Mesodermal cell (in vitro differentiated cells): ENCODE data around the gene HSD17B11.
"Not testable (repeated sequence)": the region's sequence is repeated elsewhere in the genome, so short reads cannot be mapped to it uniquely, and the experiment has no call there.

Experiments
- H3K27ac ChIP-seq: 2 replicates; pipeline ENCODE4 v1.7.0; 2013; ENCODE audit warnings: mild to moderate bottlenecking, low read depth, low read length, moderate library complexity; ENCODE audit not compliant: severe bottlenecking
- H3K36me3 ChIP-seq: 2 replicates; pipeline ENCODE4 v1.7.1; 2013; ENCODE audit warnings: mild to moderate bottlenecking, low read length, moderate library complexity; ENCODE audit not compliant: control insufficient read depth, insufficient read depth
- H3K4me1 ChIP-seq: one replicate; pipeline ENCODE4 v1.7.1; 2013; ENCODE audit warnings: mild to moderate bottlenecking, low read length; ENCODE audit not compliant: insufficient read depth, control insufficient read depth, poor library complexity, severe bottlenecking
- H3K4me3 ChIP-seq: 2 replicates; pipeline ENCODE4 v1.7.0; 2013; ENCODE audit warnings: low read length, control low read depth, mild to moderate bottlenecking; ENCODE audit not compliant: insufficient read depth, poor library complexity, severe bottlenecking; ENCODE audit errors: extremely low read depth
- H3K9me3 ChIP-seq: 2 replicates; pipeline ENCODE4 v1.7.1; 2013; ENCODE audit warnings: mild to moderate bottlenecking, low read length, moderate library complexity; ENCODE audit not compliant: control insufficient read depth
- WGBS, 2 experiments: methylation state at CpG; one replicate each; pipeline ENCODE4 v1.1.5; 2013; ENCODE audit warnings: missing lambda C conversion rate in 2 of 2; ENCODE audit not compliant: insufficient coverage in 2 of 2; 5-methylcytosine and 5-hydroxymethylcytosine counted together

The HSD17B11 gene

DNA sequence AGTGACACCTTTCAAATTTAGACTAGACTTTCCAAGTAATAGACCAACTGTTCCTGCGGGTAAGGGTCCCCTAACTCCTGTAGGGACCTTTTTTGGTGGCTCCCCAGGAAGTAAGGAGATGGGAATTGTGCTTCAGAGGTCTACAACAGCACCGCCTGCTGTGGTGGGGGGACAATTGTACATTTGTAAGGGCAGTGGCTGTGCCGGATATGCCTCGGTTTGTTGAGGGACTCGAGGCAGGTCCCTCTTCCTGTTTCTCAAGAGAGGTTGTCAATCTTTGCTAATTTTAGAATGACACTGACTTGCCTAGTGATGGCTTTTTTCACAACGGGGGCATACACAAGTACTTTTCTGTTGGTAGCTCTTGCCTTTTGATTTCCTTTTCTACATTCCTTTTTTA is 15.5 kb upstream of the HSD17B11 start:
- no peak overlapping the region for H3K27ac ChIP-seq
- 89 to 97% methylated on average over 4 to 6 of the region's 6 CpGs for WGBS, 2 experiments
- H3K4me3 ChIP-seq, result no peak overlapping the region
- no peaks in the 10 kb centered on the region for H3K36me3 ChIP-seq
- H3K9me3 ChIP-seq, result peaks cover 26% of the 10 kb centered on the region
- peaks cover 18% of the 10 kb centered on the region for H3K4me1 ChIP-seq

- Histone ChIP-seq H3K9me3 (peaks cover 26% of the 10 kb centered on the region), H3K36me3 (no peaks in the 10 kb centered on the region), H3K4me3 (no peak overlapping the region), H3K4me1 (peaks cover 15% of the 10 kb centered on the region), H3K27ac (no peak overlapping the region)
- 79 to 93% methylated on average over 2 to 4 of the region's 5 CpGs for WGBS, 2 experiments
Measured at GRCh38 chr4:87405211-87405820, 14.3 kb upstream of the HSD17B11 start.

GRCh38 chr4:87403732-87404131 is 12.7 kb upstream of the HSD17B11 start:
- not testable (repeated sequence) for H3K36me3 ChIP-seq, H3K4me3 ChIP-seq, H3K4me1 ChIP-seq, H3K27ac ChIP-seq
- WGBS, 2 experiments, result no CpG with 5 or more reads among the region's 1 CpG
- peaks cover 22% of the 10 kb centered on the region for H3K9me3 ChIP-seq

DNA sequence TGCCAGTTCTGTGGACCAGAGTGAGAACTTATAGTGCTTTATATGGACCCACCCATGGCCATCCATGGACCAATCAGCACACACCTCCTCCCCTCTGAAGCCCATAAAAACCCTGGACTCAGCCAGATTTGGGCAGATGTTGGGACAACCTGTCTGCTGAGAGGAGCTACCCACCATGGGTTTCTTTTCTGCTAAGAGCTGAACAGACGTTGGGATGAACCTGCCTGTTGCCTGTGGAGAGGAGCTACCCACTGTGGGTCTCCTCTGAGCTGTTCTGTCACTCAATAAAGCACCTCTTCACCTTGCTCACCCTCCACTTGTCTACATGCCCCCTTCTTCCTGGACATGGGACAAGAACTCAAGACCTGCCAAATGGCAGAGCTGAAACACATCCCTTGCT is 9.0 kb upstream of the HSD17B11 start:
- H3K9me3 ChIP-seq, result peaks cover 14% of the 10 kb centered on the region
- no peaks in the 10 kb centered on the region for H3K4me1 ChIP-seq
- H3K36me3 ChIP-seq, result no peaks in the 10 kb centered on the region
- H3K4me3 ChIP-seq, result no peak overlapping the region
- no peak overlapping the region for H3K27ac ChIP-seq
- 83 to 100% methylated on average over 1 of the region's 1 CpG for WGBS, 2 experiments

- Histone ChIP-seq H3K9me3 (peaks cover 13% of the 10 kb centered on the region), H3K4me1 (no peaks in the 10 kb centered on the region), H3K27ac (no peak overlapping the region), H3K36me3 (no peaks in the 10 kb centered on the region), H3K4me3 (no peak overlapping the region)
- WGBS, 2 experiments, result 98 to 100% methylated on average over 2 to 3 of the region's 3 CpGs
Measured at GRCh38 chr4:87399148-87399547, 8.2 kb upstream of the HSD17B11 start.

GRCh38 chr4:87395851-87396250 is 4.9 kb upstream of the HSD17B11 start:
- not testable (repeated sequence) for H3K4me1 ChIP-seq, H3K9me3 ChIP-seq, H3K27ac ChIP-seq, H3K36me3 ChIP-seq, H3K4me3 ChIP-seq
- 91 to 93% methylated on average over 10 to 13 of the region's 20 CpGs for WGBS, 2 experiments

- not testable (repeated sequence) for H3K27ac ChIP-seq, H3K36me3 ChIP-seq, H3K4me1 ChIP-seq, H3K4me3 ChIP-seq, H3K9me3 ChIP-seq
- WGBS, 2 experiments, result 96 to 97% methylated on average over 20 to 23 of the region's 23 CpGs
Measured at GRCh38 chr4:87395073-87395472, 4.1 kb upstream of the HSD17B11 start.

DNA sequence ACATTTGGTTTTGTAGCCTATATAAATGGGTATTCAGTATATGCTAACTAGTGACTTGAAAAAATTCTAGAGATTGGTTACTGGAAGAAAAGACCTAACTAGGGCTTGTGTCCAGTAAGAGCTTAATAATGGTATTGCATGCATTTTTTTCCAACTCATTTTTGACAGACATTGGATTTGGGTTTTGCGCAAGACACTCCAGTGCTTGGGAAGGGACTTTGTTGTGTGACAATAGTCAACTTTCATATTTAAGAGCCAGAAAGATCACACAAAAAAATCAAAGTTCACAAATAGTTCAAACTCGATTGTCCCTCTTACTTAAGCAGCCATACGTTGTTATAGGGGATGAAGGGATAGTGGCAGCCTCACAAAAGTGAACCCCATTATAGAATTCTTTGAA is 1.2 kb upstream of the HSD17B11 start:
- no peak overlapping the region for H3K4me3 ChIP-seq
- peaks cover 4% of the 10 kb centered on the region for H3K4me1 ChIP-seq
- no CpG with 5 or more reads among the region's 3 CpGs for WGBS, 2 experiments
- no peak overlapping the region for H3K27ac ChIP-seq
- peaks cover 6% of the 10 kb centered on the region for H3K9me3 ChIP-seq
- H3K36me3 ChIP-seq, result peaks cover 13% of the 10 kb centered on the region

- Histone ChIP-seq H3K4me1 (peaks cover 4% of the 10 kb centered on the region), H3K27ac (peak overlapping the region; percentile 92), H3K9me3 (peaks cover 6% of the 10 kb centered on the region), H3K4me3 (peak overlapping the region; percentile 65), H3K36me3 (peaks cover 16% of the 10 kb centered on the region)
- WGBS, 2 experiments, result 27 to 53% methylated on average over 6 to 10 of the region's 16 CpGs
Measured at GRCh38 chr4:87391576-87392054, 627 bp upstream of the HSD17B11 start.

DNA sequence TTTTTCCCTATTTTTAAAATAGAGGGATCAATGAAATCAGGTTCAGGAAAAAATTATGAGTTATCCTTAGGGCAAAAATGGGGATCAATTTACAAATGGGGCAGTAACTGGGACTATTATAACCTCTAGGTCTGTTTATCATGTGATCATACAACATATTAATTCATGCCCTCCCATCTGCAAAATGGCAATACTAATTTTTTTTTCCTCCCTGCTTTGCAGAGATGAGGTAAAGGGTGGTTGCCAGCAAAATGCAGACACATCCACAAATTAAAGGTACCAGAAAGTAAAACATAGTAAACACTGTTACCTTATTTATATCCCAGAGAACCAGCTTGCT is 467 bp downstream of the HSD17B11 start:
- peak overlapping the region; percentile 92 for H3K27ac ChIP-seq
- H3K4me1 ChIP-seq, result peaks cover 4% of the 10 kb centered on the region
- H3K9me3 ChIP-seq, result peaks cover 6% of the 10 kb centered on the region
- peaks cover 23% of the 10 kb centered on the region for H3K36me3 ChIP-seq
- H3K4me3 ChIP-seq, result peak overlapping the region; percentile 65

DNA sequence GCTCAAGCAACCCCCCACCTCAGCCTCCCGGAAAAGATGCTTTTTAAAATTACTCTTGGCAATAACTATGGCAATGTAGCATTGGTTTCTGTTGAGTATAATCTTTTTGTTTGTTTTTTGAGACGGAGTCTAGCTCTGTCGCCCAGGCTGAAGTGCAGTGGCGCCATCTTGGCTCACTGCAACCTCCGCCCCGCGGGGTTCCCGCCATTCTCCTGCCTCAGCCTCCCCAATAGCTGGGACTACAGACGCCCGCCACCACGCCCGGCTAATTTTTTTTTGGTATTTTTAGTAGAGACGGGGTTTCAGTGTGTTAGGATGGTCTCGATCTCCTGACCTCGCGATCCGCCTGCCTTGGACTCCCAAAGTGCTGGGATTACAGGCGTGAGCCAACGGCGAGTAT is 933 bp downstream of the HSD17B11 start:
- H3K4me3 ChIP-seq, result peak overlapping the region; percentile 65
- WGBS, 2 experiments, result 94 to 96% methylated on average over 10 of the region's 20 CpGs
- H3K27ac ChIP-seq, H3K9me3 ChIP-seq, H3K4me1 ChIP-seq: not testable (repeated sequence)
- H3K36me3 ChIP-seq, result peaks cover 23% of the 10 kb centered on the region
